ENCODE data around the gene TRIM2. TPM values are rescaled to one million over a fixed set of nuclear protein-coding genes. Genes with fewer than 3 reads are reported as not detected.

The TRIM2 gene
- total RNA-seq, 1 donor: 38.0 TPM

GRCh38 chr4:153291562-153291961 is 87.3 kb downstream of the TRIM2 start:
- no peak overlapping the region for H3K4me3 ChIP-seq (ENCODE audit: low read depth, low read length)
- no peak for DNase-seq (ENCODE audit: low read depth)
- no peak for TF ChIP-seq CTCF (IDR thresholded peaks at IDR 0.05; ENCODE audit: insufficient read depth, low read depth, low read length)

GRCh38 chr4:153292897-153293741 is 88.9 kb downstream of the TRIM2 start:
- no peak for DNase-seq (ENCODE audit: low read depth)
- no peak for TF ChIP-seq CTCF (IDR thresholded peaks at IDR 0.05; ENCODE audit: insufficient read depth, low read depth, low read length)
- no peak overlapping the region for H3K4me3 ChIP-seq (ENCODE audit: low read depth, low read length)

- H3K4me3 ChIP-seq (ENCODE audit: low read depth, low read length): no peak overlapping the region
- no peak for DNase-seq (ENCODE audit: low read depth)
- no peak for TF ChIP-seq CTCF (IDR thresholded peaks at IDR 0.05; ENCODE audit: insufficient read depth, low read depth, low read length)
These were observed 89.5 kb downstream of the TRIM2 start for GRCh38 chr4:153293742-153294057.

GRCh38 chr4:153294631-153295030 is 90.4 kb downstream of the TRIM2 start:
- peak; percentile 27 for DNase-seq (ENCODE audit: low read depth)
- no peak for TF ChIP-seq CTCF (IDR thresholded peaks at IDR 0.05; ENCODE audit: insufficient read depth, low read depth, low read length)
- no peak overlapping the region for H3K4me3 ChIP-seq (ENCODE audit: low read depth, low read length)

GRCh38 chr4:153295131-153295755 is 91.0 kb downstream of the TRIM2 start:
- no peak for DNase-seq (ENCODE audit: low read depth)
- no peak for TF ChIP-seq CTCF (IDR thresholded peaks at IDR 0.05; ENCODE audit: insufficient read depth, low read depth, low read length)
- no peak overlapping the region for H3K4me3 ChIP-seq (ENCODE audit: low read depth, low read length)

- TF ChIP-seq CTCF (IDR thresholded peaks at IDR 0.05; ENCODE audit: insufficient read depth, low read depth, low read length): no peak
- no peak overlapping the region for H3K4me3 ChIP-seq (ENCODE audit: low read depth, low read length)
- peak; percentile 83 for DNase-seq (ENCODE audit: low read depth)
These were observed 92.0 kb downstream of the TRIM2 start for GRCh38 chr4:153296040-153296823.

All from fibroblast of villous mesenchyme (primary cell).